Kidney glomerular epithelial cell (primary cell): Measurements from ENCODE around the gene FHAD1.
"Not testable (repeated sequence)": the region's sequence is repeated elsewhere in the genome, so short reads cannot be mapped to it uniquely, and the experiment has no call there.

Experiments
- DNase-seq: peaks from one replicate; lab custom pipeline; 2025; lab: John Stamatoyannopoulos, UW

Gene FHAD1

GRCh38 chr1:15276691-15277446, 29.8 kb downstream of the FHAD1 start:
- no peak for DNase-seq

- DNase-seq = no peak
Observed at GRCh38 chr1:15277447-15277838, 30.4 kb downstream of the FHAD1 start.

GRCh38 chr1:15277933-15278332, 30.9 kb downstream of the FHAD1 start:
- no peak for DNase-seq

GRCh38 chr1:15279576-15280230, 32.7 kb downstream of the FHAD1 start:
- no peak for DNase-seq

GRCh38 chr1:15280416-15280815, 33.4 kb downstream of the FHAD1 start:
- DNase-seq = no peak

- DNase-seq = no peak
Observed at GRCh38 chr1:15282038-15282437, 35.0 kb downstream of the FHAD1 start.

GRCh38 chr1:15282810-15283474, 35.9 kb downstream of the FHAD1 start:
- no peak for DNase-seq

GRCh38 chr1:15283526-15283925, 36.5 kb downstream of the FHAD1 start:
- no peak for DNase-seq

GRCh38 chr1:15286452-15286851, 39.4 kb downstream of the FHAD1 start:
- DNase-seq = no peak

GRCh38 chr1:15287035-15287979, 40.3 kb downstream of the FHAD1 start:
- DNase-seq = no peak

- no peak for DNase-seq
Observed at GRCh38 chr1:15288173-15288926, 41.3 kb downstream of the FHAD1 start.

GRCh38 chr1:15289251-15289651, 42.2 kb downstream of the FHAD1 start:
- DNase-seq = no peak

GRCh38 chr1:15290382-15290781, 43.4 kb downstream of the FHAD1 start:
- no peak for DNase-seq

- DNase-seq = no peak
Observed at GRCh38 chr1:15295696-15296095, 48.7 kb downstream of the FHAD1 start.

- DNase-seq = no peak
Observed at GRCh38 chr1:15296585-15297321, 49.7 kb downstream of the FHAD1 start.

- DNase-seq = not testable (repeated sequence)
Observed at GRCh38 chr1:15297975-15298374, 51.0 kb downstream of the FHAD1 start.

- DNase-seq = no peak
Observed at GRCh38 chr1:15299179-15299578, 52.2 kb downstream of the FHAD1 start.

- DNase-seq = no peak
Observed at GRCh38 chr1:15299806-15300205, 52.8 kb downstream of the FHAD1 start.

- DNase-seq = no peak
Observed at GRCh38 chr1:15303935-15304334, 56.9 kb downstream of the FHAD1 start.

GRCh38 chr1:15304708-15305467, 57.9 kb downstream of the FHAD1 start:
- DNase-seq = no peak
